Spleen (tissue), 11 donors: ENCODE data around the gene KCTD10. TPM values are rescaled to one million over a fixed set of nuclear protein-coding genes. Genes with fewer than 3 reads are reported as not detected.
"Not testable (repeated sequence)": the region's sequence is repeated elsewhere in the genome, so short reads cannot be mapped to it uniquely, and the experiment has no call there.

Source experiments
- DNase-seq: peaks from one replicate; pipeline ENCODE4 v3.0.0-alpha.2; 2020
- H3K27ac ChIP-seq, 8 donors: fragments of 200-600 bp; sonication (generic) in 7 of 8; 1 replicate in 4 of 8; 2 replicates in 4 of 8; pipeline versions ENCODE4 v1.5.0 to v1.8.0; 2016 to 2021; ENCODE audit warnings: inconsistent platforms in 4 of 8, mild to moderate bottlenecking in 4 of 8, moderate library complexity in 1 of 8
- H3K27me3 ChIP-seq, 7 donors: fragments of 200-600 bp; sonication (generic) in 6 of 7; replicated peaks in 1 of 7; 1 replicate in 4 of 7; 2 replicates in 3 of 7; pipeline versions ENCODE4 v1.5.0 to v1.8.0; 2016 to 2021; ENCODE audit warnings: inconsistent platforms in 3 of 7, mild to moderate bottlenecking in 1 of 7
- H3K36me3 ChIP-seq, 6 donors: fragments of 200-600 bp; sonication (generic) in 5 of 6; 1 replicate in 4 of 6; 2 replicates in 2 of 6; pipeline versions ENCODE4 v1.5.0 to v1.8.0; 2016 to 2021; ENCODE audit warnings: inconsistent platforms in 2 of 6
- H3K4me1 ChIP-seq, 6 donors: fragments of 200-600 bp; sonication (generic) in 5 of 6; 1 replicate in 3 of 6; 2 replicates in 3 of 6; pipeline versions ENCODE4 v1.5.0 to v1.8.0; 2016 to 2021; ENCODE audit warnings: inconsistent platforms in 3 of 6
- H3K4me3 ChIP-seq, 8 donors: fragments of 200-600 bp; sonication (generic) in 7 of 8; 1 replicate in 4 of 8; 2 replicates in 4 of 8; pipeline versions ENCODE4 v1.5.0 to v1.8.0; 2016 to 2021; ENCODE audit warnings: inconsistent platforms in 4 of 8, mild to moderate bottlenecking in 4 of 8, moderate library complexity in 2 of 8
- H3K9me3 ChIP-seq, 8 donors: fragments of 200-600 bp; sonication (generic) in 7 of 8; 1 replicate in 4 of 8; 2 replicates in 4 of 8; pipeline versions ENCODE4 v1.5.0 to v1.8.0; 2016 to 2021; ENCODE audit warnings: inconsistent platforms in 4 of 8
- POLR2A ChIP-seq, 3 donors: fragments of 450-650 bp; IDR thresholded peaks; one replicate each; pipeline ENCODE4 v1.5.1; 2017; ENCODE audit warnings: antibody characterized with exemption in 3 of 3, mild to moderate bottlenecking in 1 of 3
- POLR2AphosphoS5 ChIP-seq, 3 donors: sonication (generic); formaldehyde crosslinking; IDR thresholded peaks; one replicate each; pipeline ENCODE4 v1.5.1; 2017; ENCODE audit warnings: antibody characterized with exemption in 3 of 3
- WGBS, 5 donors: extraction: QIAGEN DNeasy Blood & Tissue Kit in 3 of 5; methylation state at CpG; one replicate each; pipeline versions ENCODE4 v1.1.5 to v1.1.7; 2013 to 2018; 5-methylcytosine and 5-hydroxymethylcytosine counted together
- intact Hi-C: fragments of 100-400 bp; cut with DNase I; formaldehyde crosslinking; loops from one replicate; pipeline ENCODE4 v1.15.0; 2023; ENCODE audit warnings: low total_unique reads
- polyA plus RNA-seq, 3 donors: library from polyadenylated mRNA; stranded (reverse); fragments of 200-250 nt; gene quantifications; one replicate each; pipeline ENCODE4 v1.2.1, GENCODE V29; 2013
- total RNA-seq, 7 donors: library from RNA; depleted of rRNA in 3 of 7; stranded (reverse); fragments of >200 nt in 3 of 7; fragmentation: NEBNext Ultra II Directional in 4 of 7; extraction: Animal tissue kit (Norgen Biotek cat#: 25700) in 4 of 7; gene quantifications; one replicate each; pipeline versions ENCODE4 v1.1.0 to v1.2.1, GENCODE V29; 2016 to 2021
- TF ChIP-seq, protein P1 (sequence below), 11 experiments: fragments of 200-600 bp in 7 of 11; fragments of 450-650 bp in 4 of 11; sonication (generic) in 4 of 11; IDR thresholded peaks in 8 of 11; conservative IDR thresholded peaks in 3 of 11; 1 replicate in 7 of 11; 2 replicates in 4 of 11; pipeline versions ENCODE4 v1.4.0 to v1.8.0; 2016 to 2021; ENCODE audit warnings: antibody characterized with exemption in 11 of 11, inconsistent platforms in 4 of 11, mild to moderate bottlenecking in 1 of 11
- donor health status: healthy with polysubstance abuse.
- donor health status: DM: no; HTN: no; CAD: no; lungs with moderate emphysema.
- donor health status: DM: no; HTN: no; CAD: no.
- donor health status: Bipolar disorder and iron deficiency.
- donor health status: healthy.
- donor health status: DM: no; HTN: no; CAD: no.
- donor health status: DM: yes; HTN: yes; CAD: no.

The KCTD10 gene
- total and polyA plus RNA-seq, 10 donors, result 10.4 to 72.5 (median 48.1) TPM

DNA sequence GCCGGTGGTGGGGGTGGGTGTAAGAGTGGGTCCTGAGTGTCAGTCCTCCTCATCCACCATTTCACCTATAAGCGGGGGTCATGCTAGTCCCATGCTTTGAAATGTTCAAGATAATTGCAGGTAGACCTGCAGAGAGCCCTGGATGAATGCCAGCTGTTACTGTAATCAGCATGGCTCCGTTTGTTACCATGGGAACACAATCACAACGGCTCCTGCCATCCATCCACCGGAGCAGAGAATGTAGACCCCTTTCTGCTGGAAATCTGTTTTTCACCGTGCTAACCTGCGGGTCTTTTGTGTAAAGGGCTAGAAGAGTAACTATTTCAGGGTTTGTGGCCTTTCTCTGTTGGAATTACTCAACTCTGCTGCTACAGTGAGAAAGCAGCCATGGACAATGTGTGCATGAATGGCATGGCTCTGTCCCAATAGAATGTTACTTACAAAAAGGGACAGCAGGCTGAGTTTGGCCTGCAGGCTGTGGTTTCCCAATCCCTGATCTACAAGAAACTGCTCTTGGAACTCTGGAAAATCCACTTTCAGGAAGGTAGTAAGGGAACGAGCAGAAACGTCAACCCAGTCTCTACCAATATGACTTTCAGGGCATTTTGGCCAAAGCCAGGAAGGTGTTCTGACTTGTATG lies 36.1 kb downstream of the KCTD10 start:
- Histone ChIP-seq H3K4me3 (no peak overlapping the region), H3K4me1 (no peaks in the 10 kb centered on the region), H3K9me3 (no peaks in the 10 kb centered on the region), H3K36me3 (peaks cover 0 to 38% (median 1%) of the 10 kb centered on the region in 6 donors), H3K27ac (no peak overlapping the region), H3K27me3 (no peaks in the 10 kb centered on the region)
- intact Hi-C loops, result no loop called here
- TF ChIP-seq POLR2A (IDR thresholded peaks at IDR 0.05), result no peak
- TF ChIP-seq POLR2AphosphoS5 (IDR thresholded peaks at IDR 0.05), result no peak
- TF ChIP-seq, protein P1, sequence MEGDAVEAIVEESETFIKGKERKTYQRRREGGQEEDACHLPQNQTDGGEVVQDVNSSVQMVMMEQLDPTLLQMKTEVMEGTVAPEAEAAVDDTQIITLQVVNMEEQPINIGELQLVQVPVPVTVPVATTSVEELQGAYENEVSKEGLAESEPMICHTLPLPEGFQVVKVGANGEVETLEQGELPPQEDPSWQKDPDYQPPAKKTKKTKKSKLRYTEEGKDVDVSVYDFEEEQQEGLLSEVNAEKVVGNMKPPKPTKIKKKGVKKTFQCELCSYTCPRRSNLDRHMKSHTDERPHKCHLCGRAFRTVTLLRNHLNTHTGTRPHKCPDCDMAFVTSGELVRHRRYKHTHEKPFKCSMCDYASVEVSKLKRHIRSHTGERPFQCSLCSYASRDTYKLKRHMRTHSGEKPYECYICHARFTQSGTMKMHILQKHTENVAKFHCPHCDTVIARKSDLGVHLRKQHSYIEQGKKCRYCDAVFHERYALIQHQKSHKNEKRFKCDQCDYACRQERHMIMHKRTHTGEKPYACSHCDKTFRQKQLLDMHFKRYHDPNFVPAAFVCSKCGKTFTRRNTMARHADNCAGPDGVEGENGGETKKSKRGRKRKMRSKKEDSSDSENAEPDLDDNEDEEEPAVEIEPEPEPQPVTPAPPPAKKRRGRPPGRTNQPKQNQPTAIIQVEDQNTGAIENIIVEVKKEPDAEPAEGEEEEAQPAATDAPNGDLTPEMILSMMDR (IDR thresholded peaks at IDR 0.05 in 8 of 11, conservative IDR thresholded peaks at IDR 0.05 in 3 of 11), result no peak
- WGBS, 5 donors, result 78 to 84% (median 83%) methylated on average over 9 of the region's 9 CpGs
- no peak for DNase-seq

DNA sequence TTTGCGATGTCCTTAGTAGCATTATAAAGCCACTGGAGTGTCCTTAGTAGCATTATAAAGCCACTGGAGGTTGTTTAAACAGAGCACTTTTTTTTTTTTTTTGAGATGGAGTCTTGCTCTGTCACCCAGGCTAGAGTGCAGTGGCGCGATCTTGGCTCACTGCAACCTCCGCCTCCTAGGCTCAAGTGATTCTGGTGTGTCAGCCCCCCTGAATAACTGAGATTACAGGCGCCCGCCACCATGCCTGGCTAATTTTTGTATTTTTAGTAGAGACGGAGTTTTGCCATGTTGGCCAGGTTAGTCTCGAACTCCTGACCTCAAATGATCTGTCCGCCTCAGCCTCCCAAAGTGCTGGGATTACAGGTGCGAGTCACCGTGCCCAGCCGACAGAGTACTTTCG lies 37.1 kb downstream of the KCTD10 start:
- H3K9me3 ChIP-seq, DNase-seq, H3K27me3 ChIP-seq, H3K4me3 ChIP-seq, H3K27ac ChIP-seq, H3K4me1 ChIP-seq, intact Hi-C loops: not testable (repeated sequence)
- H3K36me3 ChIP-seq, result peaks cover 0 to 27% (median 0%) of the 10 kb centered on the region in 6 donors
- WGBS, 5 donors, result 94 to 98% (median 95%) methylated on average over 13 of the region's 13 CpGs

DNA sequence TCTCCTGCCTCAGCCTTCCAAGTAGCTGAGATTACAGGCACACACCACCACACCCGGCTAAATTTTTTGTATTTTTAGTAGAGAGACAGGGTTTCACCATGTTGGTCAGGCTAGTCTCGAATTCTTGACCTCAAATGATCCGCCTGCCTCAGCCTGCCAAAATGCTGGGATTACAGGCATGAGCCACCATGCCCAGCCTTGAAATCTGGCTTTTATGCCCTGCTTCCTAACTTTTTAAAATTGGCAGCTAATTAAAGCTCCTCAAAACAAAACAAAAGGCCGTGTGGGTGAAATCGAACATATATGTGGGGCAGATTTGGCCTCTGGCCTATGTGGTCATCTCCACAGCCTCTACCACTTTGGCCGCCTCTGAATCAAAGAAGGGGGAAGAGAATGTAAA lies 37.9 kb downstream of the KCTD10 start:
- TF ChIP-seq POLR2AphosphoS5 (IDR thresholded peaks at IDR 0.05), result no peak
- TF ChIP-seq POLR2A (IDR thresholded peaks at IDR 0.05), result no peak
- TF ChIP-seq, protein P1 (IDR thresholded peaks at IDR 0.05 in 8 of 11, conservative IDR thresholded peaks at IDR 0.05 in 3 of 11), result no peak
- Histone ChIP-seq H3K4me1 (no peaks in the 10 kb centered on the region), H3K36me3 (peaks cover 0 to 20% (median 0%) of the 10 kb centered on the region in 6 donors), H3K27ac (no peak overlapping the region), H3K9me3 (no peaks in the 10 kb centered on the region), H3K27me3 (no peaks in the 10 kb centered on the region), H3K4me3 (no peak overlapping the region)
- 82 to 90% (median 89%) methylated on average over 6 of the region's 6 CpGs for WGBS, 5 donors
- intact Hi-C loops, result no loop called here
- no peak for DNase-seq

DNA sequence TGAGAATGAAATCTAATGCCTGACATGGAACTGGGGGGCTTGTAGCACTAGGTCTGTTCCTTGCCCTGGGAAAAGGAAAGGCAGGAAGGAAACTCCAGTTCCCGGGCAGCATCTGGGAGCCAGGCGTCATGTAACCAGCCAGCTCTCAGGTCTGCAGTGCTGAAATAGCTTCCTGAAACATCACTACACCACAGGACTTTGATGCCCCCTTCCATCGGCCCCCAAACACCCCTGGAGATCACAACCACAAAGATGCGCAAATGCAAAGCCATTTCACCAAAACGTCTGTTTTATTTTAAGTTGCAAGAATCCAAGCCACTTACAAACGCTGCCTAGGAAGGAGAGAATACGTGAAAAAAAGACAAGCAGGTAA lies 40.9 kb downstream of the KCTD10 start:
- intact Hi-C loops, result no loop called here
- no peak overlapping the region for H3K27ac ChIP-seq
- H3K4me1 ChIP-seq, result peaks cover 8 to 17% (median 12%) of the 10 kb centered on the region in 6 donors
- H3K4me3 ChIP-seq, result no peak overlapping the region
- H3K9me3 ChIP-seq, result no peaks in the 10 kb centered on the region
- no peak for TF ChIP-seq POLR2A (IDR thresholded peaks at IDR 0.05)
- TF ChIP-seq, protein P1 (IDR thresholded peaks at IDR 0.05 in 8 of 11, conservative IDR thresholded peaks at IDR 0.05 in 3 of 11), result no peak
- no peak for TF ChIP-seq POLR2AphosphoS5 (IDR thresholded peaks at IDR 0.05)
- whole genome bisulfite sequencing, 5 donors, result 69 to 79% (median 69%) methylated on average over 7 of the region's 7 CpGs
- no peak for DNase-seq
- no peaks in the 10 kb centered on the region for H3K36me3 ChIP-seq
- H3K27me3 ChIP-seq, result no peaks in the 10 kb centered on the region
